DMS153 (cell line): Measurements from ENCODE around the gene TIMP2.

ENCODE experiments used
- DNase-seq: peaks from one replicate; lab custom pipeline; 2025; lab: John Stamatoyannopoulos, UW

Gene TIMP2

GRCh38 chr17:78812855-78813254, 112.3 kb downstream of the TIMP2 start:
- DNase-seq = no peak

- no peak for DNase-seq
These were observed 117.0 kb downstream of the TIMP2 start for GRCh38 chr17:78808163-78808562.

- no peak for DNase-seq
These were observed 118.7 kb downstream of the TIMP2 start for GRCh38 chr17:78806451-78806850.

- no peak for DNase-seq
These were observed 119.9 kb downstream of the TIMP2 start for GRCh38 chr17:78805301-78805700.

- DNase-seq = no peak
These were observed 120.4 kb downstream of the TIMP2 start for GRCh38 chr17:78804777-78805176.

- DNase-seq = no peak
These were observed 121.9 kb downstream of the TIMP2 start for GRCh38 chr17:78803186-78803845.
